SK-N-SH (cell line): ENCODE results near the gene DHRSX. TPM values are rescaled to one million over a fixed set of nuclear protein-coding genes. Genes with fewer than 3 reads are reported as not detected.
"Not testable (repeated sequence)": the region's sequence is repeated elsewhere in the genome, so short reads cannot be mapped to it uniquely, and the experiment has no call there.

Experiments
- CTCF ChIA-PET: fragments of 300-600, 350-600 bp; formaldehyde crosslinking; extraction: SDS; loops from one replicate; lab custom pipeline; 2021; lab: Yijun Ruan, JAX
- POLR2A ChIA-PET: fragments of 350-600 bp; sonication (Branson Sonifier 250); formaldehyde crosslinking; extraction: SDS; loops from one replicate; lab custom pipeline; 2020; ENCODE audit warnings: antibody characterized with exemption, inconsistent platforms; lab: Yijun Ruan, JAX
- DNase-seq: peaks from one replicate; pipeline ENCODE4 v3.0.0; 2012
- H2AFZ ChIP-seq: fragments of 200-600 bp; sonication (generic); 2 replicates; pipeline ENCODE4 v1.8.1; 2016; ENCODE audit warnings: antibody characterized with exemption, mild to moderate bottlenecking, low read depth
- H3F3A ChIP-seq: fragments of 200-600 bp; sonication (generic); replicated peaks from 2 replicates; pipeline ENCODE3; 2016; ENCODE audit warnings: antibody characterized with exemption, mild to moderate bottlenecking; ENCODE audit not compliant: insufficient read depth
- H3K27ac ChIP-seq, 2 experiments: fragments of 200-500 bp in 1 of 2; fragments of 200-600 bp in 1 of 2; sonication (Bioruptor generic) in 1 of 2; sonication (generic), shearing (Covaris generic) in 1 of 2; 2 replicates each; pipeline versions ENCODE4 v1.5.1 to v1.6.1; 2014 to 2016; ENCODE audit warnings: low read depth in 2 of 2, inconsistent platforms in 1 of 2, low read length in 1 of 2, mild to moderate bottlenecking in 1 of 2, mixed read lengths in 1 of 2
- H3K27me3 ChIP-seq: fragments of 200-600 bp; sonication (generic), shearing (Covaris generic); 2 replicates; pipeline ENCODE4 v1.6.1; 2016; ENCODE audit warnings: mixed run types; ENCODE audit not compliant: insufficient read depth
- H3K36me3 ChIP-seq, 2 experiments: fragments of 200-500 bp in 1 of 2; fragments of 200-600 bp in 1 of 2; sonication (Bioruptor generic) in 1 of 2; sonication (generic) in 1 of 2; replicated peaks in 1 of 2; 2 replicates each; pipeline versions ENCODE3 to v1.5.1; 2014 to 2016; ENCODE audit warnings: low read length in 1 of 2, mild to moderate bottlenecking in 1 of 2; ENCODE audit not compliant: insufficient read depth in 2 of 2, control insufficient read depth in 1 of 2
- H3K4me1 ChIP-seq, 2 experiments: fragments of 200-500 bp in 1 of 2; fragments of 200-600 bp in 1 of 2; sonication (Bioruptor generic) in 1 of 2; sonication (generic), shearing (Covaris generic) in 1 of 2; 2 replicates each; pipeline versions ENCODE4 v1.5.1 to v1.6.1; 2014 to 2016; ENCODE audit warnings: low read depth in 1 of 2, low read length in 1 of 2, mixed run types in 1 of 2; ENCODE audit not compliant: insufficient read depth in 2 of 2, control insufficient read depth in 1 of 2
- H3K4me2 ChIP-seq: fragments of 200-600 bp; sonication (generic), shearing (Covaris generic); 2 replicates; pipeline ENCODE4 v1.6.1; 2017; ENCODE audit warnings: mixed run types
- H3K4me3 ChIP-seq, 2 experiments: fragments of 200-500 bp in 1 of 2; fragments of 200-600 bp in 1 of 2; sonication (Bioruptor generic) in 1 of 2; sonication (generic), shearing (Covaris generic) in 1 of 2; 2 replicates each; pipeline versions ENCODE4 v1.5.1 to v1.8.1; 2014 to 2016; ENCODE audit warnings: low read depth in 2 of 2, inconsistent platforms in 1 of 2, low read length in 1 of 2, mild to moderate bottlenecking in 1 of 2, mixed read lengths in 1 of 2, moderate library complexity in 1 of 2
- H3K79me2 ChIP-seq: fragments of 200-600 bp; sonication (generic); 2 replicates; pipeline ENCODE4 v1.8.1; 2017; ENCODE audit warnings: mild to moderate bottlenecking; ENCODE audit not compliant: insufficient read depth
- H3K9ac ChIP-seq: fragments of 200-600 bp; sonication (generic); 2 replicates; pipeline ENCODE4 v1.6.1; 2017; ENCODE audit warnings: mixed run types
- H3K9me2 ChIP-seq: fragments of 200-600 bp; sonication (generic); 2 replicates; pipeline ENCODE4 v1.6.1; 2017; ENCODE audit warnings: mixed run types
- H3K9me3 ChIP-seq: fragments of 200-600 bp; sonication (generic); 2 replicates; pipeline ENCODE4 v1.6.1; 2017; ENCODE audit warnings: mixed run types, mild to moderate bottlenecking, moderate library complexity
- H4K20me1 ChIP-seq: fragments of 200-600 bp; sonication (generic); 2 replicates; pipeline ENCODE4 v1.6.1; 2017; ENCODE audit warnings: mild to moderate bottlenecking, mixed run types; ENCODE audit not compliant: insufficient read depth
- EZH2phosphoT487 ChIP-seq: fragments of 200-600 bp; sonication (generic); IDR thresholded peaks from 2 replicates; pipeline ENCODE4 v1.6.1; 2017; ENCODE audit warnings: low read depth, mixed run types, mild to moderate bottlenecking, antibody characterized with exemption, moderate library complexity, borderline replicate concordance
- FOSL2 ChIP-seq: IDR thresholded peaks from 2 replicates; pipeline ENCODE4 v1.4.0; 2012; ENCODE audit warnings: low read depth, mild to moderate bottlenecking, moderate library complexity, borderline replicate concordance
- FOXJ3 ChIP-seq: sonication (generic); formaldehyde crosslinking; IDR thresholded peaks from 2 replicates; pipeline ENCODE4 v1.5.1; 2020; ENCODE audit warnings: mild to moderate bottlenecking, missing genetic modification reagents
- GATA2 ChIP-seq: sonication (generic); formaldehyde crosslinking; IDR thresholded peaks from 2 replicates; pipeline ENCODE4 v1.5.0; 2020; ENCODE audit warnings: mild to moderate bottlenecking, missing genetic modification reagents
- MAX ChIP-seq: IDR thresholded peaks from 2 replicates; pipeline ENCODE4 v1.4.0; 2012; ENCODE audit warnings: low read depth
- MXI1 ChIP-seq: IDR thresholded peaks from 2 replicates; pipeline ENCODE4 v1.6.1; 2012; ENCODE audit warnings: mild to moderate bottlenecking, low read depth, low read length, improper control_type of control experiment
- NFIC ChIP-seq: IDR thresholded peaks from 2 replicates; pipeline ENCODE4 v1.4.0; 2012; ENCODE audit warnings: borderline replicate concordance
- NRF1 ChIP-seq: IDR thresholded peaks from 2 replicates; pipeline ENCODE4 v1.6.1; 2012; ENCODE audit warnings: low read depth, mild to moderate bottlenecking, low read length
- RXRA ChIP-seq: IDR thresholded peaks from 2 replicates; pipeline ENCODE4 v1.4.0; 2012; ENCODE audit warnings: low read depth, mild to moderate bottlenecking, borderline replicate concordance
- TEAD4 ChIP-seq: IDR thresholded peaks from 2 replicates; pipeline ENCODE4 v1.4.0; 2012; ENCODE audit warnings: mild to moderate bottlenecking, borderline replicate concordance; ENCODE audit not compliant: insufficient read depth
- YY1 ChIP-seq: IDR thresholded peaks from 2 replicates; pipeline ENCODE4 v1.4.0; 2012; ENCODE audit warnings: low read depth, mild to moderate bottlenecking
- WGBS: methylation state at CpG from one replicate; pipeline ENCODE4 v1.1.6; 2017; ENCODE audit warnings: low lambda C conversion rate; 5-methylcytosine and 5-hydroxymethylcytosine counted together
- polyA plus RNA-seq, 3 experiments: library from polyadenylated mRNA; depleted of rRNA; stranded (reverse); fragments of >200 nt; gene quantifications; 2 replicates each; pipeline ENCODE4 v1.2.3, GENCODE V29; 2012
- TF ChIP-seq, protein P1 (sequence below): fragments of 150-350 bp; IDR thresholded peaks from 2 replicates; pipeline ENCODE4 v1.6.1; 2017; ENCODE audit warnings: antibody characterized with exemption, low read length, low read depth, borderline replicate concordance

Gene DHRSX
- polyA plus RNA-seq, 1 of the 3 experiments (the other 2 are of a cell fraction): 34.3 TPM

GRCh38 chrX:2478546-2479419, 22.0 kb downstream of the DHRSX start:
- H3K9me2 ChIP-seq: no peaks in the 10 kb centered on the region
- no peak for DNase-seq
- no peak overlapping the region for H3K4me2 ChIP-seq
- no peaks in the 10 kb centered on the region for H3K27me3 ChIP-seq
- peaks cover 37% of the 10 kb centered on the region; the same call in 1 of the 2 replicates for H3K79me2 ChIP-seq
- no peak overlapping the region for H3K27ac ChIP-seq
- 90% methylated on average over 16 of the region's 21 CpGs for WGBS
- no peak for TF ChIP-seq NFIC
- TF ChIP-seq MXI1: no peak
- TF ChIP-seq GATA2: no peak
- no peak for TF ChIP-seq FOXJ3 (CRISPR knock-in tag)
- no peak for TF ChIP-seq EZH2phosphoT487
- TF ChIP-seq YY1: no peak
- TF ChIP-seq NRF1: no peak
- TF ChIP-seq, protein P1, sequence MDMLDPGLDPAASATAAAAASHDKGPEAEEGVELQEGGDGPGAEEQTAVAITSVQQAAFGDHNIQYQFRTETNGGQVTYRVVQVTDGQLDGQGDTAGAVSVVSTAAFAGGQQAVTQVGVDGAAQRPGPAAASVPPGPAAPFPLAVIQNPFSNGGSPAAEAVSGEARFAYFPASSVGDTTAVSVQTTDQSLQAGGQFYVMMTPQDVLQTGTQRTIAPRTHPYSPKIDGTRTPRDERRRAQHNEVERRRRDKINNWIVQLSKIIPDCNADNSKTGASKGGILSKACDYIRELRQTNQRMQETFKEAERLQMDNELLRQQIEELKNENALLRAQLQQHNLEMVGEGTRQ: no peak
- no peak for TF ChIP-seq TEAD4
- TF ChIP-seq RXRA: no peak
- TF ChIP-seq MAX: no peak
- no peak for TF ChIP-seq FOSL2
- TF ChIP-seq, all 33 proteins: peak for 0
- Histone ChIP-seq H4K20me1 (peaks cover 10% of the 10 kb centered on the region; the same call in 1 of the 2 replicates), H2AFZ (no peak overlapping the region), H3K9ac (no peak overlapping the region), H3K4me3 (no peak overlapping the region), H3K36me3 (peaks cover 0 to 2% of the 10 kb centered on the region in 2 experiments), H3F3A (no peaks in the 10 kb centered on the region), H3K4me1 (no peaks in the 10 kb centered on the region), H3K9me3 (no peaks in the 10 kb centered on the region)
- ChIA-PET POLR2A (no interaction called here), CTCF (no interaction called here)

- H3K4me3 ChIP-seq, H3K4me2 ChIP-seq, H2AFZ ChIP-seq, H3K9ac ChIP-seq, H3F3A ChIP-seq, POLR2A ChIA-PET, H3K27ac ChIP-seq, CTCF ChIA-PET, H3K9me3 ChIP-seq, DNase-seq, H3K9me2 ChIP-seq, H3K36me3 ChIP-seq, H3K27me3 ChIP-seq, H4K20me1 ChIP-seq, H3K4me1 ChIP-seq: not testable (repeated sequence)
- 93% methylated on average over 11 of the region's 11 CpGs for WGBS
- peaks cover 45% of the 10 kb centered on the region; the same call in 1 of the 2 replicates for H3K79me2 ChIP-seq
These were observed 23.5 kb downstream of the DHRSX start for GRCh38 chrX:2477313-2477712.
